ENCODE results near the gene AGPAT2. TPM values are rescaled to one million over a fixed set of nuclear protein-coding genes. Genes with fewer than 3 reads are reported as not detected.

The AGPAT2 gene
- total and polyA plus RNA-seq, 2 of the 4 experiments (the other 2 are of a cell fraction) = 16.1 to 39.5 TPM

DNA sequence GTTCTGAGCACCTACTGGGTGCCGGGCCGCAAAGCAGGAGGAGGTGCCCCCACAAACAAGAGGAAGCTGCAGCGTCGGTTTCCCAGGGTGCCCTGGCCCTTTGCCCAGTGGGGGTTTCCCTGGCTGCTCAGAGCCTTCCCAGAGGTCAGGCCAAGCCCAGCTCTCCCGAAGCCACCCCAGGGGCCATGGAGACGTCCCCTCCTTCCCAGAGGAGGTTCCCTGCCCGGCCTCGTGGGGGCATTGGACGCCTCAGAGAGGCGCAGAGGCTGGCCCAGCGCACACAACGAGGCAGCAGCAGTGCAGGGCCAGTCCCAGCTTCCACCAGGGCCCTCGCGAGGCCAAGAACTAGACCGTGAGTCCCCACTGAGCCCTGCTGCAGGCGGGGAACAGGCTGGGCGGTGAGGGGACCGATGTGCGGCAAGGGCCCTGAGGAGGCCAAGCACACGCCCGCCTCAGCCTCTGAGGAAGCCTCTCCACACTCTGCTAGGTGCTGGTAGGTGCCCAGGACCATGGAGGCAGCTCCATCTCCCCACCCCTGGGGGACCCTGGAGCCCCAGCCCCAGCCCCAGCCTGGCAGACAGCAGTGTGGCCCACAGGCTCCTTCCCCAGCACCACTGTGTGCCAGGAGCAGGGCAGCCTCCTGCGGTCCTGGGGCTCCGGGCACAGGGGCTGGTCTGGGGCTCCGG lies 32.1 kb upstream of the AGPAT2 start:
- ATAC-seq (ENCODE audit: low read depth) = no peak
- TF ChIP-seq, protein P1, sequence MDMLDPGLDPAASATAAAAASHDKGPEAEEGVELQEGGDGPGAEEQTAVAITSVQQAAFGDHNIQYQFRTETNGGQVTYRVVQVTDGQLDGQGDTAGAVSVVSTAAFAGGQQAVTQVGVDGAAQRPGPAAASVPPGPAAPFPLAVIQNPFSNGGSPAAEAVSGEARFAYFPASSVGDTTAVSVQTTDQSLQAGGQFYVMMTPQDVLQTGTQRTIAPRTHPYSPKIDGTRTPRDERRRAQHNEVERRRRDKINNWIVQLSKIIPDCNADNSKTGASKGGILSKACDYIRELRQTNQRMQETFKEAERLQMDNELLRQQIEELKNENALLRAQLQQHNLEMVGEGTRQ (IDR thresholded peaks at IDR 0.05; ENCODE audit: low read depth, low read length) = no peak
- TF ChIP-seq POLR2A (IDR thresholded peaks at IDR 0.05; ENCODE audit: low read depth, low read length) (no peak), RAD21 (IDR thresholded peaks at IDR 0.05; ENCODE audit: low read length) (no peak), FOS (IDR thresholded peaks at IDR 0.05; ENCODE audit: low read depth, low read length) (no peak), NFE2L2 (IDR thresholded peaks at IDR 0.05; ENCODE audit: low read depth, low read length) (no peak), RFX5 (IDR thresholded peaks at IDR 0.05; ENCODE audit: low read depth, low read length) (no peak), CHD1 (IDR thresholded peaks at IDR 0.05; ENCODE audit: low read depth, low read length) (no peak)
- TF ChIP-seq, protein P2, sequence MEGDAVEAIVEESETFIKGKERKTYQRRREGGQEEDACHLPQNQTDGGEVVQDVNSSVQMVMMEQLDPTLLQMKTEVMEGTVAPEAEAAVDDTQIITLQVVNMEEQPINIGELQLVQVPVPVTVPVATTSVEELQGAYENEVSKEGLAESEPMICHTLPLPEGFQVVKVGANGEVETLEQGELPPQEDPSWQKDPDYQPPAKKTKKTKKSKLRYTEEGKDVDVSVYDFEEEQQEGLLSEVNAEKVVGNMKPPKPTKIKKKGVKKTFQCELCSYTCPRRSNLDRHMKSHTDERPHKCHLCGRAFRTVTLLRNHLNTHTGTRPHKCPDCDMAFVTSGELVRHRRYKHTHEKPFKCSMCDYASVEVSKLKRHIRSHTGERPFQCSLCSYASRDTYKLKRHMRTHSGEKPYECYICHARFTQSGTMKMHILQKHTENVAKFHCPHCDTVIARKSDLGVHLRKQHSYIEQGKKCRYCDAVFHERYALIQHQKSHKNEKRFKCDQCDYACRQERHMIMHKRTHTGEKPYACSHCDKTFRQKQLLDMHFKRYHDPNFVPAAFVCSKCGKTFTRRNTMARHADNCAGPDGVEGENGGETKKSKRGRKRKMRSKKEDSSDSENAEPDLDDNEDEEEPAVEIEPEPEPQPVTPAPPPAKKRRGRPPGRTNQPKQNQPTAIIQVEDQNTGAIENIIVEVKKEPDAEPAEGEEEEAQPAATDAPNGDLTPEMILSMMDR (conservative IDR thresholded peaks at IDR 0.05; ENCODE audit: low read depth, low read length) = no peak
- dilution Hi-C loops (cut with HindIII; ENCODE audit: low sequenced_read_pairs, unreplicated experiment) = no loop called here

More for the DNA sequence above, 32.1 kb upstream of the AGPAT2 start:
- H2BK120ac ChIP-seq (ENCODE audit: low read depth, low read length) = no peak overlapping the region
- 78% methylated on average over 16 of the region's 24 CpGs; no CpG with 5 or more reads in 1 of the 2 experiments for WGBS, 2 experiments (ENCODE audit: extremely low coverage in 2 of 2, insufficient read length in 1 of 2)
- no peak overlapping the region for H2AK5ac ChIP-seq (ENCODE audit: low read depth, low read length)
- in situ Hi-C loops (cut with MboI; ENCODE audit: low sequenced_read_pairs) (no loop called here), intact Hi-C loops (cut with micrococcal nuclease) (no loop called here)
- H2AK9ac ChIP-seq (replicated peaks; ENCODE audit: low read depth, low read length, poor library complexity) = no peak overlapping the region
- H3K9me3 ChIP-seq (ENCODE audit: control insufficient read depth, insufficient read depth, low read length) = no peaks in the 10 kb centered on the region
- H4K5ac ChIP-seq (ENCODE audit: low read depth, low read length) = no peak overlapping the region
- peaks cover 30% of the 10 kb centered on the region for H3K36me3 ChIP-seq (ENCODE audit: control insufficient read depth, insufficient read depth, low read length)
- no peak overlapping the region for H3K4ac ChIP-seq (ENCODE audit: low read depth, low read length)
- H3K14ac ChIP-seq (replicated peaks; ENCODE audit: low read depth, low read length) = no peak overlapping the region
- POLR2A ChIA-PET (ENCODE audit: unreplicated experiment) = no interaction called here
- no peak overlapping the region for H2BK5ac ChIP-seq (ENCODE audit: low read depth, low read length, poor library complexity, severe bottlenecking)
- H3K9me1 ChIP-seq (ENCODE audit: insufficient read depth, low read length) = 0 out of 2 replicates have a peak, but pooled peaks cover 3% of the 10 kb centered on the region
- no peak overlapping the region for H2AFZ ChIP-seq (replicated peaks; ENCODE audit: low read length, poor library complexity)
- H3K79me1 ChIP-seq (ENCODE audit: low read depth in 1 of 2, low read length in 2 of 2) = peaks cover 0 to 18% of the 10 kb centered on the region in 2 experiments; a peak in 2 of 4 replicates
- no peaks in the 10 kb centered on the region for H3K27me3 ChIP-seq (ENCODE audit: control insufficient read depth, insufficient read depth, low read length)
- BruUV-seq (replicated peaks) = no TSS peak
- H3K23ac ChIP-seq (ENCODE audit: low read depth, low read length) = no peak overlapping the region
- H2BK20ac ChIP-seq (ENCODE audit: low read depth, low read length) = no peak overlapping the region
- H3K56ac ChIP-seq (ENCODE audit: extremely low read depth, insufficient read depth, low read length) = no peak overlapping the region
- peaks cover 45% of the 10 kb centered on the region for H4K20me1 ChIP-seq (ENCODE audit: insufficient read depth, low read length)
- DNase-seq = no peak
- no peak overlapping the region for H3K27ac ChIP-seq (ENCODE audit: insufficient read depth, low read length)
- H4K8ac ChIP-seq (ENCODE audit: low read depth in 2 of 2, low read length in 2 of 2) = no peak overlapping the region
- peaks cover 10% of the 10 kb centered on the region for H3K4me1 ChIP-seq (ENCODE audit: control insufficient read depth, insufficient read depth, low read length)
- no peak overlapping the region for H4K91ac ChIP-seq (ENCODE audit: insufficient read depth, low read depth, low read length)
- H2BK15ac ChIP-seq (ENCODE audit: low read depth, low read length) = no peak overlapping the region
- no peak overlapping the region for H3K4me2 ChIP-seq (ENCODE audit: low read depth, low read length)
- no peak overlapping the region for H3K4me3 ChIP-seq (ENCODE audit: insufficient read depth, low read depth, low read length)
- H3K18ac ChIP-seq (ENCODE audit: low read depth, low read length) = no peak overlapping the region
- H3K9ac ChIP-seq (ENCODE audit: low read depth, low read length) = no peak overlapping the region
- CTCF ChIA-PET = no interaction called here

All from IMR-90 (cell line).